ENCODE data around the gene CCDC6.

DNA sequence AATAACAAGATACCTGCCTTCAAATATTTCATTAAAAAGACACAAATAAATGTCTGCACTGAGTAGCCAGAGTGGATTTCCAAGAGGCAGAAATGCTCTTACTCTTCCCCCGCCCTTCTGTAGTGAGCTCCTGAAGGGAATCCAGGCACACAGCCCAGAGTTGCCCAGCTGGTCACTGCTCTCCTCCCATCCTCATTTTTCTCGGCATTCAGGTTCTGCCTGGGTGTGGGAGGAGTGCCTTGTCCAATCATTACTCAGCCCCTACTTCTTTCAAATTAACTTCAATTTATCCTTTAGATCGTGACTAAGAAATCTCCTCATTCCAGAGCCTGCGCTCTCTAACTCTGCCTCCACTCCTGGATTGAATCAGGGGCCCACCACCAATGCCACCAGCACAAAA is 12.2 kb downstream of the CCDC6 start:
- no peak for TF ChIP-seq CTCF (IDR thresholded peaks at IDR 0.05)
- TF ChIP-seq POLR2A (IDR thresholded peaks at IDR 0.05), result no peak
